GM18868 (cell line): ENCODE results near the gene PAH.

Source experiments
- ATAC-seq: cut with Tn5 transposase; IDR thresholded peaks from one replicate; pipeline ENCODE4 v1.9.1; 2021; ENCODE audit warnings: mild to moderate bottlenecking, moderate library complexity; ENCODE audit not compliant: unreplicated experiment

The PAH gene

GRCh38 chr12:102902093-102902492 lies 15.0 kb downstream of the PAH start:
- ATAC-seq: no peak

- no peak for ATAC-seq
Measured at GRCh38 chr12:102900389-102900788, 16.7 kb downstream of the PAH start.

- no peak for ATAC-seq
Measured at GRCh38 chr12:102896067-102896466, 21.0 kb downstream of the PAH start.

- ATAC-seq: no peak
Measured at GRCh38 chr12:102891756-102892155, 25.3 kb downstream of the PAH start.

- no peak for ATAC-seq
Measured at GRCh38 chr12:102888511-102888910, 28.5 kb downstream of the PAH start.

GRCh38 chr12:102885043-102885932 lies 31.8 kb downstream of the PAH start:
- no peak for ATAC-seq

- ATAC-seq: peak; percentile 67
Measured at GRCh38 chr12:102883204-102883799, 33.7 kb downstream of the PAH start.

GRCh38 chr12:102880783-102881182 lies 36.3 kb downstream of the PAH start:
- no peak for ATAC-seq

- ATAC-seq: peak; percentile 81
Measured at GRCh38 chr12:102879144-102879763, 37.8 kb downstream of the PAH start.

- no peak for ATAC-seq
Measured at GRCh38 chr12:102876883-102877282, 40.2 kb downstream of the PAH start.

- no peak for ATAC-seq
Measured at GRCh38 chr12:102874819-102875218, 42.2 kb downstream of the PAH start.

- ATAC-seq: no peak
Measured at GRCh38 chr12:102873077-102873476, 44.0 kb downstream of the PAH start.

GRCh38 chr12:102871014-102871413 lies 46.0 kb downstream of the PAH start:
- ATAC-seq: no peak

- ATAC-seq: no peak
Measured at GRCh38 chr12:102869571-102869970, 47.5 kb downstream of the PAH start.

GRCh38 chr12:102865821-102866615 lies 51.0 kb downstream of the PAH start:
- no peak for ATAC-seq

GRCh38 chr12:102862486-102862885 lies 54.6 kb downstream of the PAH start:
- ATAC-seq: no peak

- ATAC-seq: no peak
Measured at GRCh38 chr12:102851246-102851645, 65.8 kb downstream of the PAH start.

- no peak for ATAC-seq
Measured at GRCh38 chr12:102849722-102850447, 67.2 kb downstream of the PAH start.

- ATAC-seq: no peak
Measured at GRCh38 chr12:102848832-102849231, 68.2 kb downstream of the PAH start.

- ATAC-seq: no peak
Measured at GRCh38 chr12:102847131-102847530, 69.9 kb downstream of the PAH start.
